Jurkat, Clone E6-1 (cell line): ENCODE data around the gene CAMTA2.
A peak's percentile ranks its signal among the peaks of the same experiment; 100 is the strongest.

Source experiments
- DNase-seq: peaks from one replicate; pipeline ENCODE4 v3.0.0-alpha.2; 2011; ENCODE audit warnings: low read depth, low spot score
- H3K4me3 ChIP-seq: 2 replicates; pipeline ENCODE4 v1.5.1; 2011; ENCODE audit warnings: mild to moderate bottlenecking, low read length, control low read depth, moderate library complexity

The CAMTA2 gene

DNA sequence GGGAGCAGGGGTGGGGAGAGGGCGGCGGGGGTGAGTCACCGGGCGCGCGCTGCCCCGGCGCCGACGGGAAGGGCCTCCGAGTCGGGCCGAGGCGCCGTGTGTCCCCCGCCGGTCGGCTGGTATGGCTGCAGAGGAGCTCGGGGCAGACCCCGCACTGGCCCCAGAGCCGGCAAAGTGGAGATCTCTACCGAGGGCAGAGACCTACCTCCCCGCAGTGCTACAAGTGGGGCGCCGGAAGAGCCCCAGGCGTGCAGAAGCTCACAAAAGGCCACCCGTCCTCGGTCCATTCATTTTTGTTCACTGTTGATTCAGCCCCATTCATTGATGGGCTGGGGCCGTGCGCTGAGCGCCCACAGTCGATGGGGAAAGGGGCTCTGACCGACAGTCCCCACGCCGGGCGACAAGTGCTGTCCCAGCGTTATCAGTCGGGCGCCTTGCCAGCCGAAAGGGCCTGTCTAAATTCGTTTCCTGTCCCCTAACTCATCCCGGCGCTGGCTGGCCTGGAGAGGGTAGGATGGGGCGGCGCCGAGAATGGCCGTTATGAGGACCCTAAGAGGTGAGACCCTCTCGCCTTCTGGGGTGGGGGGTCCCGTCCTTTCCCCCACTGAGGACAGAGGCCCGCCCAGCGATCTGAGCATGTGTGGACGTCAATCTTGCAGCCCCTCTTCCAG, 37.3 kb downstream of the CAMTA2 start:
- peak overlapping the region; percentile 92 for H3K4me3 ChIP-seq
- DNase-seq, result no peak

DNA sequence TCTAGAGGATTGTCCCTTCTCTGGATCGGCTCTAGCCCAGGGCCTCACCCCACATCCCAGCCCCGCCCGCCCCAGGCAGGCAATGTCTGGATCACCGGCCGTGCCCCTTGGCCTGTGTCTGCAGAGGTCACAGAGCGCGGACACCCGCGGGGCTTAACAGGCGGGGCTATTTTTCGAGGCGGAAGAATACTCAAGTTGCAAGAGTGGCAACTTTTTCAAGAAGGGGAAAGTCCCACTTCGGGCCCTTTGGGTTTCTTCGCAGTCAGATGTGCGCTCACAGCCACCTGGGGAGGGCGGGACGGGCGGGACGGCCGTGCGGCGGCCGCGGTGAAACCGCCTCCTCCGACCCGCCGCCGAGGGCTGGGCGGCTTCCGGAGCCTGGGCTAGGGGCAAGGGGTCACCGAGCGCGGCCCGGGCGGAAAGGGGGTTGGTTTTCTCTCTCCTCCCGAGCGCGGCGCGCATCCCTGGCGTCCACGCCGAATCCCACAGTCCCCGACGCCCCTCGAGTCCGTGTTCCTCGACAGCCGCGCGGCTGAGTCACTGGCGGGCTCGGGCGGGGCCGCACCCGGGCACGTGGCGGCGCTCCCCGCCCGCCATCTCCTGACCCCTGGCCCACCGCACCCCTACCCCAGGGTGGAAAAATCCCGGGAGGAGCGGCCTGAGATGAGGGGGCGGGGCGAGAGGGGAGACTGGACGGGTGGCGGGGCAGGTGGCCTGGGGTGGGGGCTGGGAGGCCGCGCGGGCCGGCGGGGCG, 38.0 kb downstream of the CAMTA2 start:
- H3K4me3 ChIP-seq, result peak overlapping the region; percentile 92
- peak; percentile 76 for DNase-seq

- H3K4me3 ChIP-seq, result peak overlapping the region; percentile 92
- peak; percentile 83 for DNase-seq
Measured at GRCh38 chr17:4948931-4949320, 38.5 kb downstream of the CAMTA2 start.

DNA sequence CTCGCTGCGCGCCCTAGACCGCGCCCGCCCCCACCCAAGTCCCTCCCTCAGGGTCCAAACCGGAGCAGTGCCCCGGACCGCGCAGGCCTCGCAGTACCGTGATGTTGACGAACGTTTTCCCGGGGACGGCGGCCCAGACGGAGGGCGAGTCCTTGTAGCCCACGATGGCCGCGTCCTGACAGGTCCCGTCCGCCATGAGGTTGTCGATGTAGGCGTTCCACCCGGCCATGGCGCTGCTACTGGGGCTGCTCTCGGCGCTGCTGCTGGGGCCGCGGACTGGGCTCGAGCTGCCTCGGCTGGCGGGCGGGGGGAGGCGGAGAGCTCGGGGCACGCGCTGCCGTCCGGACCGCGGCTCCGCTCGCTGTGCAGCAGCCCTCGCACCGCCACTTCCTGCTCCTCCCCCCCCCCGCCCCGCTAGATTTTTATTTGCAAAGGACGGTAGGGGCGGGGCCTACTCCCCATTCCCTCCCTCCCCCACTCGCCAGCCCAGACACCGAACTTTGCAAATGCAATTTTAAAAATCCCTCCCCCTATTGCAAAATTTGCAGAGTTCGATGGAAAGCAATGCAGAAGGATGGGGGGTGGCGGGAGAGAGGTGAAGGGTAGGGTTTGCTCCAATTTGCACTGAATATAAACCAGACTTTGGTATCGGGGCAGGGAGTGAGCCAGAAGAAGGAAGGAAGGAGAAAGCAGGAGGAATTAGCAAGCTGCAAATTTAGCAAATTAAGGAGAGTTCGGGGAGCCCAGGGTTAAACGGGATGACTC, 39.1 kb downstream of the CAMTA2 start, which contains the start of gene PFN1:
Gene PFN1 (minus strand): TSS at position 365 of the 765 bp plus-strand sequence. CDS start 136 bp downstream, at position 229.
- H3K4me3 ChIP-seq, result peak within 1 kb of the TSS; percentile 92
- peak; percentile 93 for DNase-seq

- peak overlapping the region; percentile 92 for H3K4me3 ChIP-seq
- DNase-seq, result peak; percentile 72
Measured at GRCh38 chr17:4947411-4948165, 39.9 kb downstream of the CAMTA2 start.

GRCh38 chr17:4947010-4947410, 40.5 kb downstream of the CAMTA2 start:
- DNase-seq, result no peak
- H3K4me3 ChIP-seq, result peak overlapping the region; percentile 92

- H3K4me3 ChIP-seq, result peak overlapping the region; percentile 92
- DNase-seq, result no peak
Measured at GRCh38 chr17:4946312-4946976, 41.0 kb downstream of the CAMTA2 start.

DNA sequence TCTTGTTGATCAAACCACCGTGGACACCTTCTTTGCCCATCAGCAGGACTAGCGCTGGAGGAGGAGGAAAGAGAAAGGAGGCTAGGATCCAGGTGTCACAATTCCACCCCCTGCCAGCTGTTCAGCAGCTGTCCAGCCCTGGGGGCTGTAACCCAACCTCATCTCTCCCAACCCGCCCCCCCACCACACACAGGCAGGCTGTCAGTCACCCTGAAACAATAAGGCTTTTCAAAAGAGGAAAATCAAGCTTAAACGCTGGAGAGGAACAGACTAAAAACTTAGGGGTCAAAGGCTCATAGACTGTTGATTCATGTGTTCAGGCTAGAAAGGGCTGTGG, 41.6 kb downstream of the CAMTA2 start:
- DNase-seq, result no peak
- H3K4me3 ChIP-seq, result peak overlapping the region; percentile 92

DNA sequence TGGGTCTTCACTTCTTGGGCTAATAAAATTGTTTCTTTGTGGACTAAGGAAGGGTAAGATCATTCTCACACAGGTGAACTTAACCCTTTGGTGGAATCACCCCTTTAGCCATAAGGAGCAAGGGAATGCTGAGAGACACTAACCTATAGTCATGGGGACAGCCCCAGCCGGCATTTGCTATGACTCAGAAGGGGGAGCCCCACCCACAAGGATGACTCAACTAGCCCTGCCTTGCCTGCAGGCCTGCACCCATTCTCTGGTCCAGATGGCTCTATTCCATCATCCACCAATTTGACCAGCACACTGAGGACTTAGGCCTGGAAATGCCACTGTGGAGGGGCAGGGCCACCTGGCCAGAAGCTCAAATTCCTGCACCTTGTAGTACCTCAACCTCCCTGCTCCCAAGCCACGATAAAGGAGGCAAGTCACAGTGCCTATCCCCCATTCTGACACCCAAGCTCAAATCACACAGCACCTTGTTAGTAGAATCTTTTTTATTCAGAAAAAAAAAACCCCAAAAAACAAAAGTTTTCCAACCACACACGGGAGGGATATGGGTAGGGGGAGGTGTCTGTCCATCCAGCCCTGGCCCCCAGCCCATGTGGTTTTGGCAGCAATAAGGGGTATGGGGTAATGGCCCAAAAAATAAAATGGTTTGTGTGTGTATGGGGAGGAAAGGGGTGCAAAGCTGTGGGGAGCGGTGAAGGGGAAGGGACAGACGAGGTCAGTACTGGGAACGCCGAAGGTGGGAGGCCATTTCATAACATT, 42.1 kb downstream of the CAMTA2 start:
- peak overlapping the region; percentile 92 for H3K4me3 ChIP-seq
- DNase-seq, result no peak

- peak overlapping the region; percentile 92 for H3K4me3 ChIP-seq
- no peak for DNase-seq
Measured at GRCh38 chr17:4944554-4945175, 42.8 kb downstream of the CAMTA2 start.

DNA sequence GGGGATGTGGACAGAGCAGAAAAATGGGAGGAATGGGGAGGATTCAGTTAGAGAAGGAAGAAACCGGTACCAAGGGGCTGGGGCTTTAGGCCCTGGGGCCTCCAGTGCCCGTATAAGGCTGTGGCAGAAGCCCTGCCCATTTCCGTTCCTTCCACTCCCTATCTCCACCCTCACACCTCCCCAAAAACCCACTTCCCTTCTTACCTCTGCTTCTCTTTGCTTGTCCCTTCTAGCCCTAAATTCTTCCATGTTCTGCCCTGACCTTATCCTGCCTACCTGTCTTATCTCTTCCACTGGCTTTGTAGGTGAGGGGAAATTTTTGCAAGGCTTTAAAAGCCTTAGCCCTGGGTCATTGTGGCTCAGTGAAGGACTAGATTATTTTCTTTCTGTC, 43.3 kb downstream of the CAMTA2 start:
- peak; percentile 89 for DNase-seq
- peak overlapping the region; percentile 92 for H3K4me3 ChIP-seq

DNA sequence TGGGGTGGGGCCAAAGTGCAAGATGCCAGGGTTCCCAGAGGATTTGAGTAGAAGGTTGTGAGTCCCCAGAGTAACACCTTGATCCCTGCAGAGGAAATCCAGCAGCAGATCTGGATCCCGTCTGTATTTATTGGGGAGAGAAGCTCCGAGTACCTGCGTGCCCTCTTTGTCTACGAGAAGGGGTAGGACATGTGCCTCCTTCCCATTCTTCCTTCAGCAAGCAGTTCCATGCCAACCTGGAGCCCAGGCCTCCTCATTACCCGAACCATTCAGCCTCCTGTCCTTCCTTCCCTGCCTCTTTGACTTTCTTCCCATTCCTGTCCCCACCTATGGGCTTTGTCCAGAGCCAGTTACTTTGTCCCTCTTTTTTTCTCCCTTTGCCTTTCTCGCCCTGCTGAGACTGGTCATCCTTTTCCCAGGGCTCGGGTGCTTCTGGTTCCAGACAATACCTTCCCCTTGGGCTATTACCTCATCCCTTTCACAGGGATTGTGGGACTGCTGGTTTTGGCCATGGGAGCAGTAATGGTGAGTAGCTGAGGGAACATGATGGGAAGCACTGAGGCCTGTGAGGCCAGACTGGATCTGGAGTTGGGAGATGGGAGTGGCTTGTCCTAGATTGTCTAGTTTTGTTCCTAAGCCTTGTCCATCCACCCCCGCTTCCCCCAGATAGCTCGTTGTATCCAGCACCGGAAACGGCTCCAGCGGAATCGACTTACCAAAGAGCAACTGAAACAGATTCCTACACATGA, 44.5 kb downstream of the CAMTA2 start:
- DNase-seq, result no peak
- no peak overlapping the region for H3K4me3 ChIP-seq

GRCh38 chr17:4941319-4941610, 46.2 kb downstream of the CAMTA2 start:
- peak overlapping the region; percentile 98 for H3K4me3 ChIP-seq
- no peak for DNase-seq

GRCh38 chr17:4940555-4941318, 46.7 kb downstream of the CAMTA2 start:
- no peak for DNase-seq
- peak overlapping the region; percentile 98 for H3K4me3 ChIP-seq

- peak within 1 kb of the TSS; percentile 98 for H3K4me3 ChIP-seq
- peak; percentile 100 for DNase-seq
Measured at GRCh38 chr17:4939796-4940554, 47.5 kb downstream of the CAMTA2 start, which contains the start of the genes RNF167 and SLC25A11. TSS of gene RNF167 (plus strand) at chr17:4940268. CDS start at chr17:4940910, 642 bp downstream. TSS of gene SLC25A11 (minus strand) at chr17:4940046. CDS start at chr17:4939910, 136 bp downstream.

- no peak for DNase-seq
- peak overlapping the region; percentile 98 for H3K4me3 ChIP-seq
Measured at GRCh38 chr17:4939546-4939795, 48.0 kb downstream of the CAMTA2 start.
